Keratinocyte (primary cell): Measurements from ENCODE around the gene PTCHD1.

Source experiments
- CTCF ChIP-seq, 3 experiments: IDR thresholded peaks in 1 of 3; conservative IDR thresholded peaks in 1 of 3; optimal IDR thresholded peaks in 1 of 3; 2 replicates in 2 of 3; 3 replicates in 1 of 3; pipeline versions ENCODE3 to v1.5.1; 2011; ENCODE audit warnings: low read length in 3 of 3, mild to moderate bottlenecking in 3 of 3, moderate library complexity in 2 of 3, control low read depth in 1 of 3, inconsistent platforms in 1 of 3; ENCODE audit not compliant: insufficient read depth in 2 of 3; ENCODE audit errors: extremely low read depth in 1 of 3
- EZH2 ChIP-seq: IDR thresholded peaks from one replicate; pipeline ENCODE4 v1.6.1; 2012; ENCODE audit warnings: inconsistent platforms, mild to moderate bottlenecking, low read length, moderate library complexity

- TF ChIP-seq CTCF (optimal IDR thresholded peaks at IDR 0.05 in 1 of 3, IDR thresholded peaks at IDR 0.05 in 1 of 3, conservative IDR thresholded peaks at IDR 0.05 in 1 of 3; ENCODE audit: extremely low read depth in 1 of 3, insufficient read depth in 2 of 3, low read length in 3 of 3) (no peak), EZH2 (no peak)
Observed at GRCh38 chrX:23386726-23387125, 52.1 kb downstream of the PTCHD1 start.
